CD4-positive, alpha-beta T cell treated with Interleukin-1 beta for 1 hour (primary cell): ENCODE measurements around the gene PPP2R5C.
"Not testable (repeated sequence)": the region's sequence is repeated elsewhere in the genome, so short reads cannot be mapped to it uniquely, and the experiment has no call there.

ENCODE experiments used
- DNase-seq, 2 donors: peaks; one replicate each; pipeline ENCODE4 v3.0.0-alpha.2; 2020 to 2022

PPP2R5C gene

DNA sequence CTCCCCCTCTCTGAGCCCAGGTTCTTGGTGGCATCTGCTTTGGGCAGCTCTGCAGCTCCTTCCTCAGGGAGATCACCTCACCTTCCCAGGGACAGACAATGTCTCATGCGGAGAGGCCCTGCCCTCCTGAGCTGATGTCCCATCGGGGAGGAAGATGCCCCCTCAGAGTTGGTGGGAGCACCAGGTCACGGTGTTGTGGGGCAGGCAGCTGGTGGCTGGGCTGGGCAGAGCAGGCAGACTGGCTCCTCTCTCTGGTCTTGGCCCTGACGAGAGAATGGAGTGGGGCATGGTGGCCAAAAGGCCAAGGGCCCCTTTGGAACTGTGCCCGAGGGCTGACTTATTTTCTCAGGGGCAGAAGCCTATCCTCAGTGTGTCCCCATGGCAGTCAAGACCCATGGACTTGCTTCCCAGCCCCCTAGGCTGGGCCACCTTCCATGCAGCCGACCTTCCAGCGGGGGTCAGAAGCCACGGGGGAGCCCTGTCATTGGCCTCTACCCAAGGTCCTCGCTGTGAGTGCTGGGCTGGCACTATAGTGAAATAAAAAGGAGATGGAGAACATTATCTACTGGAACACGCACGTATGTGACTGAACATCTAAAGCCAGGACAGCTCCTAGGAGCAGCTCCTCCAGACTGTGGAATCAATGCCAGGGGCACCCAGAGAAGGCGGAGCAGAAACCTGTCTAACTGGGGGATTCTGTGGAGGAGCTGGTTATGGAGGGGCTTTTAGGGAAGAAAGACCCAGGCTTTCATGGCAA, 21.9 kb downstream of the PPP2R5C start:
- no peak for DNase-seq

DNA sequence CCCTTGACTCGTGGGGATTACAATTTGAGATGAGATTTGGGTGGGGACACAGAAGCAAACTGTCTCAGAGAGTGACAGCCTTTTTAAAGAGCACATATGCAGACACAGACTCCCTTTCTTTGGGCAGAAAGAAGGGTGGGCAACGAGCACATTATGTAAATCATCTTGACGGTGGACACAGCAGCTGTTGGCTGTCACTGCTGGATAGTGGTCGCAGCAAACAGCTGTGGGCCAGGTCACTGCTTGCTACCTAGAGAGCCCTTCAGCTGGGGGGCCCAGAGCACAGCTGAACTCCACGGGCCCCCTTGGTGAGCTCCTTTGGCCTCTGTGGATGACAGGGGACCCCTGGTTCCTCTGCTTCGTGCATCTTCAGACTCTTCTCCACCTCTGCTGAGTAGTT, 23.1 kb downstream of the PPP2R5C start:
- DNase-seq: no peak

DNA sequence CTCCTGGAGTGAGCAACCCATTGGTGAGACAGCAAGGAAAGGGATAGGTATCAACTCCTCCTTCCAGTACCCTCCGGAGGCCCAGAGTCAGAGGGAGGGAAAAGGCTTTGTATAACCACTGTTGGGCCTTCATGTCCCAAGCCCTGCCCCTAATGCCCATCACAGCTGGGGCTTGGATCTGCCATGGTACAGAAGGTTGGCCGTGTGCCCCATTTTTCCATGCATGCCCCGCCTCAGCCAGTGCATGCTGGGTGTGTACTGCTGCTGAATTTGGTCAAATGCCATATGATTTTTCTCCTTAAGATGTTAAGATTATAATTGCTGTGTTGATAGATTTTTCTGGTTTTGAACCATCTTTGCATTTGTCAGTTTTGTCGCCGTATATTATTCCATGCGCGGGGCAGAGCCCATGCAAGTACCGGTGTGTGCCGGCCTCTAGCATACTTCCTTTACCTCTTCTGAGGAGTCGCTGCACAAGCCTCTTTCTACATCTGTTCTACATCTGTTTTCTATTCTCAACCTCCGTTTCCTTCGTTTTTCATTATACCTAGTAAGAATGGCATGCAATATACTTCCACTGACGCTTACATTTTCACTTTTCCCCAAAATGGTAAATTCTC, 26.6 kb downstream of the PPP2R5C start:
- DNase-seq: no peak

DNA sequence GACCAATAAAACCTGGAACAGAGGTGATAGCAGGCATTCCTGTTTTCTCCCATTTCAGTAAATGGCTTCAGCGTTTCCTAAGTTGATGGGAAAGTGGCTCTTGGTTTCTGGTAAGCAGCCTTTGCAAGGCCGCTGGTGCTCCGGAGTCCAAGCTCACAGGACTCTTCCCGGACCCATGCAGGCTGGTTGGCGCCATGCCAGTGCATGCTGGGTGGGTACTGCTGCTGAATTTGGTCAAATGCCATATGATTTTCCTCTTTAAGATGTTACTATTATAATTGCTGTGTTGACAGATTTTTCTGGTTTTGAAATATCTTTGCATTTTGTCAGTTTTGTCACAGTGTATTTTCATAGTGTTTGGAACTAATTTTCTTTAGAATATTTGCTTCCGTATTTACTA, 27.7 kb downstream of the PPP2R5C start:
- DNase-seq: no peak

DNA sequence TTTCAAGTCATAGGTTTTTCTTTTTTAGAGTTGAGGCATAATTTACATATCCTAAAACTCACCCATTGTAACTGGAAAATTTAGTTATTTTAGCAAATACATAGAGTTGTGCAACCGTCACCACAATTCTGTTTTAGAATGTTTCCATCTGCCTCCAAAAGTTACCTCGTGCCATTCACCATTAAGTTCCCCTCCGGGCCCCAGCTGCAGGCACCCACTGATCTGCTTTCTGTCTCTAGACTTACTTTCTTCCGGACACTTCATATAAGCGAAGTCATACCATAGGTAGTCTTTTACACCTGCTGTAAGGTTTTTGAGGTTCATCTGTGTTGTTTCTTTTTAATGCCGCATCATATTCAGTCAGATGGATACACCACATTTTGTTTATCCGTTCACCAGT, 28.7 kb downstream of the PPP2R5C start:
- no peak for DNase-seq

DNA sequence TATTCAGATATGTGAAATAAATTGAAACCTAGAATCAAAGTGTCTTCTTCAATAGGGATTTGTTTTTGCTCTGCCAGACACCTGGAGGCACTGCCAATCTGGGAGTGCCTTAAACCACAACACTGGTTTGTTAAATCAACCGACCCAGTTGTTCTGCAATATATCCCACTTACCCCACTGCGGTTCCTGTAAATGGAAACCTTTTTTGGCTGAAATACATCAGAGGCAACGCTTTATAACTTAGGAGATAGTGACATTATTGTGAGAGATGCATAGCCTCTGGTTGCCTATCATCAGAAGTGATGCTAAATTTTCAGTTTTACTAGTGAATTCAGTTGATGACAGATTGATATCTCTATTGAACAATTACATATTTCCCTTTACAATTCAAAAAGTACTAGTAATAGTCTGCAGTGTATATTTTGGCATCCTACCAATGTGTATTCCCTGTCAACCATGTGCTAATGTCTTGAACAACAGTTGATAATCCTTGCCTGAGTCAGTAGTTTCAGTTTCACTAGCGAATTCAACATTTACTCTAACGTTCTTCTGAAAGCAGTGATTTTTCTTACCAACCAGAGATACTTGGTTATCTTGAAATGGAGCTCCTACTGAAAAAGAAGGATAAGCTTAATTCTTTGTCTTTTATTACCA, 30.5 kb downstream of the PPP2R5C start:
- peak in 1 of 2 donors; percentile 51 for DNase-seq

DNA sequence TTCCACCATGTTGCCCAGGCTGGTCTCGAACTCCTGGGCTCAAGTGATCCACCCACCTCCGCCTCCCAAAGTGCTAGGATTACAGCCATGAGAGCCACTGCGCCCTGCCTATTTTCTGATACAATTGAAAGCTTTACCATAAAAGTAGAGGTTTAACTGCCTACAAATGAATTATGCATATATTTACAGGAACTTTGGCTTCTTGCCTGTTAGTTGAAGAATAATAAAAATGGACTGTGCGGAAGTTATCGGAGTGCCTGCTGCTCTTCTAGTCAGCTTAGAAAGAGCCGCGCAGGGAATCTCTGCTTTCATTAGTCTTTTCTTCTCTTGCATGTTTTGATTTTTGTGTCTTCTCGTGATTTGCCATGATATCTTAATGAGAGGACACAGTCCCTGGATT, 34.5 kb downstream of the PPP2R5C start:
- DNase-seq: no peak

DNA sequence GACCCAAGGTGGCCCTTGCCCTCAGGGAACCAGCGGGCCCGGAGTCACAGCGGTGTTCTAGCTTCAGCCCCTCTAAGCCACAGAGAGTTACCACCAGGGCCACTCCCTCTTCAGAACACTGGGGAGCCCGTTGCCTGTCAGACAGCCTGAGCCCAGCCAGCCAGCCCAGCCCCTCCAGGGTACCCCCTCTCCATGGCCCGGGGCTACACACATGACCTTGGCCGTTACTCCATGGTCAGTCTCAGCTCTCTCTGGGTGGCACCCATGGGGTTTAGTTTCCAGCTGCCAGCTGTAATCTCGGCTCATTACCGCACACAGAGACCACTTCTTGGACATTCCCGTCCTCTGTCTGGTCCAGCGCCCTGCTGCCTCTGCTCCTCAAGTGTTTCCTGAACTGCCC, 35.0 kb downstream of the PPP2R5C start:
- DNase-seq: no peak

DNA sequence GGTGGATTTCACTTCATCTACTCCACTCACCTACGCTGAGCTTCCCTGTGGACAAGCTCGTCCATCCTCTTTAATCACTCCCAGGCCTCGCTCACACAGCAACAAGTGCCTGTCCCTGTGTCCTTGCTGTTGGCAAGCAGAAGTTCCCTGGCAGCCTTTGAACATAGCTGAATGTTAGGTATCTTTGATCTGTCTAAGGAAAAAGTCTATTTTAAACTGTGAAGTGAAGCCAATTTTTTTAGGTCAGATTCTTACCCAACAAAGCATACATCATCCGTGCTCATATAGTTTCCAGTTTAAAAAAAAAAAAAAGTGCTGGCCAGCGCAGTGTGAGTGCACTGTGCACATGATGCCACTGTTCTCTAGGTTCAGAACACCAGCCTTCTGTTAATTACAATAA, 36.3 kb downstream of the PPP2R5C start:
- DNase-seq: no peak

DNA sequence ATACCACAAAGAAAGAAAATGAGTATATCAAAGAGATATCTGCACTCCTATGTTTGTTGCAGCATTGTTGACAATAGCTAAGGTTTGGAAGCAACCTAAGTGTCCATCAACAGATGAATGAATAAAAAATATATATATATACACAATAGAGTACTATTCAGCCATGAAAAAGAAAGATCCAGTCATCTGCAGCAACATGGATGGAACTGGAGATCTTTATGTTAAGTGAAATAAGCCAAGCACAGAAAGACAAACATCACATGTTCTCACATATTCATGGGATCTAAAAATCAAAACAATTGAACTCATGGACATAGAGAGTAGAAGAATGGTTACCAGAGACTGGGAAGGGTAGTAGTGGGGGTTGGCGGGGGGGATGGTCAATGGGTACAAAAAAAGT, 42.9 kb downstream of the PPP2R5C start:
- DNase-seq: not testable (repeated sequence)

DNA sequence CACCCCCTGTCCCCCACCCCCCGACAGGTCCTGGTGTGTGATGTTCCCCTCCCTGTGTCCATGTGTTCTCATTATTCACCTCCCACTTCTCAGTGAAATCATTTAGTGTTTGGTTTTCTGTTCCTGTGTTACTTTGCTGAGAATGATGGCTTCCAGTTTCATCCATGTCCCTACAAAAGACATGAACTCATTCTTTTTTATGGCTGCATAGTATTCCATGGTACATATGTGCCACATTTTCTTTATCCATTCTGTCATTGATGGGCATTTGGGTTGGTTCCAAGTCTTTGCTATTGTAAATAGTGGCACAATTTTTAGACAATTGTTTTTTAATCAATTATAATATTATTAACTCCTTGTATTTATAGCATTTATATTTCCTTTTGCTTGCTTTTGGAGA, 44.7 kb downstream of the PPP2R5C start:
- DNase-seq: not testable (repeated sequence)

DNA sequence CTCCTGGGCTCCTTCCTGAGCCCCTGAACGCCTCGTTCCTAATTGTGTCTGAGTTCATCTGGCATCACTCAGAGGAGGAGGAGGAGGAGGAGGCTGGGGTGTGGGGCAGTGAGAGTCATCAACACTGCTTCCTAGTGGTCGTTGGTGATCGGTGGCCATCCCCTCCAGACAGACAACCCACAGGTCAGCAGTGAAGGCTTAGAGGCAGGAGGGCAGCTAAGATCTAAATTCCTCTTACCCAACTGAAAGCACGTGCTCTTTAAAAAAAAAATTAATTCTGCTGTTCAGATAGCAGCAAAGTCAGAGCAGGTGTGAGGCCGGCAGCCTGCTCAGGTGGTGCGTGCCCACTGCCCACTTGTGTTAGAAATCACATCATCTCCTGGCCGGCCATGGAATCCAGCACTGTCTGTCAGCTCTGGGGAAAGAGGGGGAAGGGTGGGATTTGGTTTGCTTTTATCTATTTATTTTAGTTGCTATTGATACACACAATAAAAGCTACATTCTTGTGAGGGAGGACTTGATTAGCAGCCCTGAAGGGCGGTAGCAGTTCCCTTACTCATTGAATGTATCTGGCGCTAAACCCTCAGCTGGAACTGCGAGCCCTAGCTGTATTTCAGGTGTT, 46.6 kb downstream of the PPP2R5C start:
- no peak for DNase-seq

DNA sequence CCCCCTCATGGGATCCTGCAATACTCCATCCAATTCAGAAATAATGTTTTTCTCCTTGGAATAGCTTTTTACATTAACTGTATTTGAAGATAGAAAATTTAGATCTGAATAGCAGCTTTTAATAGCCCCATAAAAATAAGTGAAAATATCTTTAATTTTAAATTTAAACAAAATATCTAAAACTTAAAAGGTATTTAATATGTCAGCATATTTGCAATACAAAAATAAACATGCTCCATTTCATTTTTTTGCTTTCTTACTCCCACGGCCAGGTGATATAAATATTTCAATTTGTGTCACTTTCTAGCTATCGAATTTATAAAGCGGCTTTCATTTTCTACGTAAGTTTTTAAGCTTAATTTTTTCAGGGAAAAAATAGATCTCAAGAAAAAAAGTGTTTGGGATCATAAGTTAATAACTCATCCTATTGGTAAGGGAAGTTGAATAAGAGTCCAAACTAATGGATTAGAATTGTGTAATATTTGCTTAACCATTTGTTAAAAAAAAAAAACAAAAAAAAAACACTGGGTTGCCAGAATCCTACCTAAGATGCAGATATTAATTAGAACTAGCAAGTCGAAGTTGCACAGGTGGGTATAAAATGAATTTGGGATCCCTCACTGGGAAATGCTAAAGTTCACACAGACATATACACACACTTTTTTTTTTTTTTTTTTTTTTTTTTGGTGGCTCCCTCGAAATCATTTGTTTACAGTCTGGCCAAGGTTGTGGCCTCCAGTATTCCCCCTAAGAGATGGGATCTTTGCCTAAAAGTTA, 47.6 kb downstream of the PPP2R5C start:
- no peak for DNase-seq

DNA sequence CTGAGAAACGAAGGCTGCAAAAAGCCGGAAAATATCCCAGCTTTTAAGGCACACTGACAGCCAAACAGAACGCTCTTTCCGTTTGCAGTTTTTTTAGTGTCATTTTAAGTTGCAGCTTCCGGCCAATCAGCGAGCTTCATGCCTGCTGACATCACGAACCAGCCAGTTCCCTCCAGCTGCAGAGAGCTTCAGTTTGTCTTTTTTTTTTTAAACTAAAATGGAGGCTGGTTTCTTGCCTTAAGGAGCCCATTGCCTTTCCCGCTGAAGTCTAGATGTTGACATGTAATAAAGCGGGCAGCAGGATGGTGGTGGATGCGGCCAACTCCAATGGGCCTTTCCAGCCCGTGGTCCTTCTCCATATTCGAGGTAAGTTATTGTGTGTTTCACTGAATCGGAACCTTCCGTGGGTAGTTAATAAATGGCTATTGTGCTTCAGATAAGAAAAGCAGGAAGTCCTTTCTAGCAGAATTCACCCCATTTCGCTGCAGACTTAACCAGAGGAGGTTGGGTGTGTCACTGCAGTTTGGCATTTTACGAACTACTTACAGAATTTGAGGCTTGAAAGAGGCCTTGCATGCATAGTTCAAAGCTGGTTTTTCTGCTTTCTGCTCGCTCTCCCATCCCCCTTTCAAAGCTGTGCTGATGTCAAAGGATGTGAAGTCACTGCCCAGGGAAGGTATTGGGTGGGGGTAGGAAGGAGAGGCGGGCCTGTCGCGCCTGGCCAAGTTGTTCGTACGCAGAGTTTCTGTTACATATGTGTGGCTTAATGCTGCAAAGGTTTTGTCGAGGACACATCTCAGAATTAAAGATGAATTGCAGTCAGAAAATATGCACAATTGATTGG, 48.4 kb downstream of the PPP2R5C start:
- DNase-seq: peak; percentile 95

DNA sequence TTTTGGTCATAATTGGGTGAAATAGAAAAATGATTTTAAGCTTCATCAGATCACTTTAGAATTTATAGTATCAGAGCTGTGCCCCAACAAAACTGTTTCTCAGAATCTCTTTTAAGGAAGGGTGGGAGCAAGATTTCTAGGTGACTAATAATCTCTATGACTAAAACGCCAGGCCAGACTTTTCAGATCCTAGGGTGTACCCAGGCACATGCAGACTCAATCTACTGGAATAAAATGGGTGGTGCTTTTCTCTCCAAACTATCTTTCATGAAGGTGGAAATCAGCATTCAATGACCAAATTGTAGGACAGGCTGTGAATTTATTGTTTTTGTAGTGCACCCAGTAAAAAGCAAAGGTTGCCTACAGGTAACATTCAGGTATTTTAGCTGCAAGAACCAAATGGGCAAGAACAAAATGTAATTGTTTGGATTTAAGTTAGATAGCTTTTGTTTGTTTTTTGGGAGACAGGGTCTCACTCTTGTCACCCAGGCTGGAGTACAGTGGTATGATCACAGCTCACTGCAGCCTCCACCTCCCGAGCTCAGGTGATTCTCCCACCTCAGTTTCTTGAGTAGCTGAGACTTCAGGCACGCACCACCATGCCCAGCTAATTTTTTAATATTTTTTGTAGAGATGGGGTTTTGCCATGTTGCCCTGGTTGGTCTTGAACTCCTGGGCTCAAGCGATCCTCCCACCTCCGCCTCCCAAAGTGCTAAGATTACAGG, 49.5 kb downstream of the PPP2R5C start:
- DNase-seq: peak; percentile 33 to 53

DNA sequence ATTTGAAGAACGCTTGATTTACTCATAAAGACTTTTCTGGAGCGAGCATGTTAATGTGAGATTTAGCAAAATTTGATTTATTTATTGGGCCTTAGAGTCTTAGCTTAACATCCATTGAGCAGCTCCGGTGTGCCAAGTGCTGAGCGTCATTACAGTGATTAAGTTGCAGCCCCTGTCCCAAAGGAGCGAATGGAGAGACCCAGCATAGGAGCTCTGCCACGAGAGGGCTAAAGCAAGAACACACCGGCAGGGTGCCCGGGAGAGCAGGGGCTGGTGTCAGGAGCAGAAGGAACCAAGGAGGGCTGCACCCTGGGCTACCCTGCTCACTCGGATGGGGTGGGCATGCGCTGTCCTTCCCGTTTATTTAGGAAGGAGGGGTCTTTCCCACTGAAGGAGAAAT, 50.6 kb downstream of the PPP2R5C start:
- peak; percentile 42 to 57 for DNase-seq

DNA sequence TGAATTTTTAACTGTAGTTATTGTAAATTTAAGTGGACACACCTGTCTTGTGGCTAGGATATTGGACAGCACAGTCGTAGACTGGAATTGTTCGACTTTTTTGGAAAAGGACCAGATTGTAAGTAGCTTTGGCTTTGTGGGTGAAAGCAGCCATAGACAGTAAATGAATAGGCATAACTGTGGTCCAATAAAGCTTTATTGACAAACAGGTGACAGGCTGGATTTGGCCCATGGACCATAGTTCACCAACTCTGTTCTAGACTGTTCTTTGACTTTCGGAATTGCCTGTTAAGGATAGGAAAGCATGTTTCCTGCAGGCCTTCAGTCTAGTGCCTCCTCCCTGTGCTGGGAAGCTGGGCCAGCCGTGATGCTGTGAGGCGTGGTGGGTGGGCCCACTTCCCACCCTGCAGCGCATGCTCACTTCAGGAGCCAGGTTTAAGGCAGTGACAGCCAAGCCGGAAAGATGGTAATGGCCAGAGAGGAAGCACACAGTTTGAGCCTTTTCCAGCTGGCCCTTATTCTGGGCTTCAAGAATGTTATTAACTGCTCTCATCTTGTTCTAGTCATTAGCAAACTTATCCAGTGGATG, 51.8 kb downstream of the PPP2R5C start:
- DNase-seq: peak; percentile 29 to 57

DNA sequence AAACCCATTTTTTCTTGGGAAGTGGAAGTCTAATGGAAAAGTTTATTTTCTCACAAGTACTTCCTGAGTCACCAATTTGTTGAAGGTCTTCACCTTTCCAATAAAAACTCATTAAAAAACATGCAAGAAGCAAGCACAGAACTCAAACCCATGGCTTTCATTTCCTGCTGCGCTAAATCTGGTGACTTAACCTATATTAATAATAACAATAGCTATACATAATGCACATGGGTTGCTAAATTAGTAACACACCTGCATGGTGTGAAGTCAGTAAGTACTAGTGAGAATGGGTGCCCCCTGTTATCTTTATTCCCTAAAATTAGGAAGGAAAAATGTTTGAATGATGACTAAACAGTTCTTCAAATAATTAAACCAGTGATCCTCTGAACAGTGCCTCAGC, 52.3 kb downstream of the PPP2R5C start:
- DNase-seq: no peak

DNA sequence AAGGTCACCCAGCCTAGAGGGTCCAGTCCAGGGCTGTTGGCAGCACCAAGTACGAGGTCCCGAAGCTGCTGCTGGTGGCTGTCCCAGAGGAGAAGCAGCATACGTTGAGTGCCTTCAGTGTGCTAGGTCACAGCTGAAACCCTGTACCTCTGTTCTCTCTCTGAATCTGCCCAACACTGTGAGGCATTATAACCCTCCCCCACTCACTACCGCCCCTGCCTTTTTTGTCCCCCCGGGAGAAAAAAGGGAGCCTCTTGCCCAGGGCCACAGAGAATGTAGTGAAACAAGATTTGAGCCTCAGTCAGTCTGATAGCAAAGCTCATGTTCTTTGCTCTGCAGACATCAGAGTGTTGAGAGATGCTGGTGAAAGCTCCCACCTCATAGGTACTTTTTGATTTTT, 53.4 kb downstream of the PPP2R5C start:
- peak in 1 of 2 donors; percentile 49 for DNase-seq

DNA sequence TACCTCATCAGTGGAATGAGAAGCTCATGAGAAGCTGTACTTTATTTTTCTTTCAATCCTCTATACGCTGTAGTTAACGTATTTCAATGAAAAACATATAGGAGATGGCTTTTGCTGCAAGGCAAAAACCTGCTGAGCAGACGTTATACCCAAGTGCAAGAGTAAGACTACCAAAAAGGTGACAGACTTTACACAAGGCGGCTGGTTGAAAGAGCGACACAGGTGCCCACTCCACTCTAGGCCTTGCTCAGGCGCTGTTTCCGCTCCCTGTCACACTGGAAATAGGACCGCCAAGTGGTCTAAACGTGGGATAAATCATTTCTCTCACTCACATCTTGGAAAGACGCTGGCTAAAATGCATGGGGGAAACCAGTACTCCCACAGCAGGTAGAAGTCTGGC, 54.5 kb downstream of the PPP2R5C start:
- peak; percentile 49 to 54 for DNase-seq

DNA sequence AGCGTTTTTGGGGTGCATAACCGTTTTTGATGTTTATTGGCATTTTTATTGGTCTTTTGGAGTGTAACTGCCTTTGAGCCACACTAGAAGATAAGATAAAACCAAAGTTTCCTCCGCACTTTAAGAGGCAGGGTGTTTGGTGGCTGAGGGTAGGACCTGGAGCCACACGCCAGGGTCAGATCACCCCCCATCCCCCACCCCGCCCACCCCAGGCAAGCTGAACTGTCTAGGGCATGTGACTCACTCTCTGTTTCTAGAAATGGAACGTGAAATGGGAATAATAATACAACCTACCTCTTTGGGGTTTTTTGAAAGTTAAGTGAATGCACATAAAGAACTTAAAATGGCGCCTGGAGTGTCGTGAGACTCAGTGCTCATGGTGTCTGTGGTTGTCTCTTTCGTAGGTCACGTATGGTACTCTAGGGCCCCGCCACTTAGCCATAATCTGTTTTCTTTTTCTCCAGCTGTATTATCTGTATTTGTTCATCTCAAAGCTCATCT, 56.0 kb downstream of the PPP2R5C start:
- peak; percentile 50 to 69 for DNase-seq
